Activated naive CD4-positive, alpha-beta T cell treated with Interleukin-2 at 50 U/mL for 16 hours (primary cell): ENCODE results near the gene GOLGA2.

ENCODE experiments used
- DNase-seq: peaks from one replicate; pipeline ENCODE4 v3.0.0-alpha.2; 2020

GOLGA2 gene

GRCh38 chr9:128211186-128211980 is 64.4 kb downstream of the GOLGA2 start:
- no peak for DNase-seq

DNA sequence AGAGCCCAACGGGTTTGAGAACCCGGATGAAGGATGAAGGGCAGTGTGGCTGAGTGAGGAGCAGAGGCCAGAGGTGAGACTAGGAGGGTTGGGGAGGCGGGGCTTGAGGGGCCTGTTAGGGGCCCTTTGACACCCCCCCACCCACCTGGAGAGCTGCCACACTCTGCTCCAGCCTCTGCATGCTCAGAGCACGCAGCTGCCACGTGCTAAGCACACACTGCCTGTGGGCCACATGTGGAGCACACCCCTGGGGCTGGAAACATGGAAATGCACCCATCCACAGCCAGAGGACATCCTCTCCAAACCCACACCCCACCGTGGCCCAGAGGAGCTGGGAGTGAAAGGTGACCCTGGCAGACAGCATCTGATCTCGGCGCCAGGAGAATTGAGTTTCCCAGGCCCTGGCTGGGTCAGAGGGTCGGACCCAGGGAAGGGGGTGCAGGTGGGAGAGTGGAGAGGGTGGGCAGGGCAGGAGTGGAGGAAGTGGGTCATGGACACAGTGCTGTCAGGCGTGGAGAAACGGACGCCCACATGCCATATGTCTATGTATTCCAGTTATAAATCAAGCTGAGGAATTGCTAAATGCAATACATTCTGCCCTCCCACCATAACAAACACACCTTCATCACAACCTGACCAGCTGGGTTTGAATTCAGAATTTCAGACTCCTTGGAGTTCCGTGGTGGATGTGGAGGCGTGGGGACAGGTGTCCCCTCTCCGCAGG is 66.7 kb downstream of the GOLGA2 start:
- no peak for DNase-seq

GRCh38 chr9:128208386-128208785 is 67.4 kb downstream of the GOLGA2 start:
- DNase-seq: no peak

DNA sequence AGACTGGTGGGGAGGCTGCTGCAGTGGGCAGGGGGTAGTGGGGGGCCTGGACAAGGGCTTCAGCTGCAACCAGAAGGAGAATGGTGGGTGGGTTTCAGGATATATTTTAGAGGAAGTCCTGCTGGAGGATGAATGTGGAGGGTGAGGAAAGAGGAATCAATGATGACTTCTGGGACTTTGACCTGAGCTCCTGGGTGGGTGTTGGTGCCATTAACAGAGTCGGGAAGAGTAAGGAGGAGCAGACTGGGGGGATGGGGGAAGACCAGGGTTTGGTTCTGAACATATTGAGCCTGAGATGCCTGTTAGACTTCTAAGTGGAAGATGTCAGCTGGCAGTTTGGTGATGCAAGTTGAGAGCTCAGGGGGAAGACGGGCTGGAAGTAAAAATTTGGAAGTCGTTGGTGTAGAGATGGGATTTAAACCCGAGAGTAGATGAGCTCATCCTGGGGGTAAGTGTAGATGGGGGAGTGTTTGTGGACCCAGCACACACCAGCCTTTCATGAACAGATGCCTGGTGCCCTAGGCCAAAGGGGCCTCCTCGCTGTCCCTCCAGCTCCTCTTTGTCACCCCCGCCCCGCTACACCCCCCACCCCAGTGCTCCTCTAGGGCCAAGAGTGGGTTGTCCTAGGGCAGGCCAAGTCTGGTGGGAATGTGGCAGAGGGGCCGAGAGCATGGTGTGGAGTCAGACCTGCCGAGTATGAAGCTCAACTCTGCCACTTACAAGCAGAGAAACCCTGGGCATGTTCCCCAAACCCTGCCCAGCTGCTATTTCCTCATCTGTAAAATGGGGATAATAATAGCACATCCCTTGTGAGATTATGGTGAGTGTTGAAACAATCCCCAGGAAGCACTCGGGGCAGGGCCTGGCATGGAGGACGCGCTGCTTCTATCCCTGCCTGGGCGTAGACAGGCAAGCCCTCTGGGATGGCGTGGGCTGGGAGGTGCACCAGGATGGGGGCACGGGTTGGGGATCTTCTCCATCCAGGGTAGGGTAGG is 68.6 kb downstream of the GOLGA2 start:
- no peak for DNase-seq

DNA sequence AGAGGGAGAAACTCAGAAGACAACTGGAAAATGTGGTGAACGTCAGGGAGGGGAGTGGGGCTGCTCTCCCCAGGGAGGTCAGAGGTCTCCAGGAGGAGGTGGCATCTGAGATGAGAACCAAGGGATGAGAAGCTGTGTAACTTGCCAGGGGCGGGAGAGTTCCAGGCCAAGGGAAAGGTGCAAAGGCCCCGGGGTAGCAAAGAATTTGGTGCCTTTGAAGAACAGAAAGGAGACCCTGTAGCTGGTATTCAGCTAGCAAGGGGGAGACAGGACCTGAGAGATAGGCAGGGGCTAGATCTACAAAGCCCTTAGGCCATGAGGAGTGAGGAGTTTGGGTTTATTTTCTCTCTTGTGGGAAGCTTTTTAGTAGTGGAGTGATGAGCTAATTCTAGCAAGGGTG is 69.3 kb downstream of the GOLGA2 start:
- DNase-seq: no peak
